Neural progenitor cell (in vitro differentiated cells): ENCODE results near the gene APBB2. TPM values are rescaled to one million over a fixed set of nuclear protein-coding genes. Genes with fewer than 3 reads are reported as not detected.

Source experiments
- DNase-seq: peaks from one replicate; pipeline ENCODE4 v3.0.0-alpha.2; 2016; ENCODE audit warnings: low spot score
- H2AFZ ChIP-seq: fragments of 200-600 bp; sonication (generic); replicated peaks from 2 replicates; pipeline ENCODE4 v1.6.1; 2016; ENCODE audit warnings: antibody characterized with exemption
- H3F3A ChIP-seq: fragments of 200-600 bp; sonication (generic); 2 replicates; pipeline ENCODE4 v1.6.1; 2016; ENCODE audit warnings: antibody characterized with exemption, low read depth
- H3K27ac ChIP-seq: fragments of 200-600 bp; sonication (generic); 2 replicates; pipeline ENCODE4 v1.5.1; 2016; ENCODE audit warnings: mild to moderate bottlenecking
- H3K27me3 ChIP-seq: fragments of 200-600 bp; sonication (generic); 2 replicates; pipeline ENCODE4 v1.6.1; 2016; ENCODE audit warnings: mild to moderate bottlenecking, moderate library complexity
- H3K36me3 ChIP-seq: fragments of 200-600 bp; sonication (generic); 2 replicates; pipeline ENCODE4 v1.5.1; 2016
- H3K4me1 ChIP-seq: fragments of 200-600 bp; sonication (generic); 2 replicates; pipeline ENCODE4 v1.6.1; 2016; ENCODE audit warnings: mixed run types
- H3K4me2 ChIP-seq: fragments of 200-600 bp; sonication (generic); 2 replicates; pipeline ENCODE4 v1.6.1; 2016
- H3K4me3 ChIP-seq: fragments of 200-600 bp; sonication (generic); 2 replicates; pipeline ENCODE4 v1.5.1; 2016
- H3K79me2 ChIP-seq: fragments of 200-600 bp; sonication (generic); 2 replicates; pipeline ENCODE4 v1.6.1; 2016; ENCODE audit warnings: low read depth
- H3K9ac ChIP-seq: fragments of 200-600 bp; sonication (generic); 2 replicates; pipeline ENCODE4 v1.6.1; 2016
- H3K9me3 ChIP-seq: fragments of 200-600 bp; sonication (generic); 2 replicates; pipeline ENCODE4 v1.5.1; 2016; ENCODE audit warnings: low read depth
- H4K20me1 ChIP-seq: fragments of 200-600 bp; sonication (generic); 2 replicates; pipeline ENCODE4 v1.6.1; 2016; ENCODE audit warnings: low read depth
- H3K27ac Mint-ChIP-seq: 3 replicates; pipeline ENCODE4 v1.8.0; 2021; ENCODE audit warnings: mixed read lengths
- H3K27me3 Mint-ChIP-seq: 2 replicates; pipeline ENCODE4 v1.8.0; 2022; ENCODE audit warnings: low read depth, mild to moderate bottlenecking, inconsistent platforms, moderate library complexity, mixed read lengths; ENCODE audit not compliant: insufficient read depth
- H3K36me3 Mint-ChIP-seq: 3 replicates; pipeline ENCODE4 v1.8.0; 2021; ENCODE audit warnings: mixed read lengths
- H3K4me1 Mint-ChIP-seq: 3 replicates; pipeline ENCODE4 v1.8.0; 2021; ENCODE audit warnings: mixed read lengths
- H3K4me3 Mint-ChIP-seq: 3 replicates; pipeline ENCODE4 v1.8.0; 2021; ENCODE audit warnings: mild to moderate bottlenecking, moderate library complexity, mixed read lengths
- H3K9me3 Mint-ChIP-seq: 3 replicates; pipeline ENCODE4 v1.8.0; 2020; ENCODE audit warnings: mixed read lengths
- CTCF ChIP-seq: fragments of 200-600 bp; sonication (generic); IDR thresholded peaks from 2 replicates; pipeline ENCODE4 v1.5.1; 2017; ENCODE audit warnings: antibody characterized with exemption, mild to moderate bottlenecking
- EZH2 ChIP-seq: fragments of 200-600 bp; sonication (generic); IDR thresholded peaks from 2 replicates; pipeline ENCODE4 v1.6.1; 2017; ENCODE audit warnings: antibody characterized with exemption, mild to moderate bottlenecking, moderate library complexity
- EZH2phosphoT487 ChIP-seq: fragments of 200-600 bp; sonication (generic); IDR thresholded peaks from 2 replicates; pipeline ENCODE4 v1.6.1; 2017; ENCODE audit warnings: antibody characterized with exemption
- total RNA-seq: library from RNA; depleted of rRNA; stranded (reverse); fragments of >200 nt; gene quantifications from 2 replicates; pipeline ENCODE4 v1.2.3, GENCODE V29; 2015; ENCODE audit warnings: low replicate concordance

The APBB2 gene
- total RNA-seq, 1 donor from 2014 or later: 83.2 TPM

- Mint-ChIP-seq H3K27me3 (peaks cover 4% of the 10 kb centered on the region), H3K27ac (no peak overlapping the region), H3K9me3 (no peaks in the 10 kb centered on the region), H3K4me3 (no peak overlapping the region), H3K36me3 (no peaks in the 10 kb centered on the region), H3K4me1 (peaks cover 19% of the 10 kb centered on the region)
- H3K4me3 ChIP-seq: no peak overlapping the region
- H3K79me2 ChIP-seq: no peaks in the 10 kb centered on the region
- peaks cover 22% of the 10 kb centered on the region for H3F3A ChIP-seq
- H3K36me3 ChIP-seq: no peaks in the 10 kb centered on the region
- H3K9ac ChIP-seq: no peak overlapping the region
- peaks cover 2% of the 10 kb centered on the region for H4K20me1 ChIP-seq
- no peak for TF ChIP-seq EZH2phosphoT487
- no peak for TF ChIP-seq CTCF
- TF ChIP-seq EZH2: no peak
- no peak for DNase-seq
- H3K9me3 ChIP-seq: no peaks in the 10 kb centered on the region
- H3K4me1 ChIP-seq: no peaks in the 10 kb centered on the region
- no peaks in the 10 kb centered on the region for H3K27me3 ChIP-seq
- H3K27ac ChIP-seq: no peak overlapping the region
- no peak overlapping the region for H3K4me2 ChIP-seq
- H2AFZ ChIP-seq: no peak overlapping the region
Measured at GRCh38 chr4:41218703-41219102, 4.4 kb upstream of the APBB2 start.

- no peak for TF ChIP-seq CTCF
- no peak for TF ChIP-seq EZH2
- no peak for TF ChIP-seq EZH2phosphoT487
- Histone ChIP-seq H3K27me3 (peaks cover 12% of the 10 kb centered on the region), H3K79me2 (peaks cover 13% of the 10 kb centered on the region), H3K4me1 (peaks cover 9% of the 10 kb centered on the region), H3K27ac (no peak overlapping the region), H4K20me1 (peaks cover 12% of the 10 kb centered on the region), H2AFZ (no peak overlapping the region), H3K9me3 (no peaks in the 10 kb centered on the region), H3K9ac (no peak overlapping the region), H3K4me2 (no peak overlapping the region), H3K4me3 (no peak overlapping the region), H3F3A (peaks cover 28% of the 10 kb centered on the region), H3K36me3 (no peaks in the 10 kb centered on the region)
- no peak for DNase-seq
- H3K4me3 Mint-ChIP-seq: peak overlapping the region; percentile 14
- no peak overlapping the region for H3K27ac Mint-ChIP-seq
- no peaks in the 10 kb centered on the region for H3K36me3 Mint-ChIP-seq
- peaks cover 29% of the 10 kb centered on the region for H3K4me1 Mint-ChIP-seq
- H3K27me3 Mint-ChIP-seq: peaks cover 9% of the 10 kb centered on the region
- no peaks in the 10 kb centered on the region for H3K9me3 Mint-ChIP-seq
Measured at GRCh38 chr4:41217374-41217773, 3.0 kb upstream of the APBB2 start.

GRCh38 chr4:41217020-41217333 lies 2.6 kb upstream of the APBB2 start:
- no peaks in the 10 kb centered on the region for H3K36me3 Mint-ChIP-seq
- peaks cover 12% of the 10 kb centered on the region for H4K20me1 ChIP-seq
- H3K27ac Mint-ChIP-seq: peak overlapping the region; percentile 94
- H3F3A ChIP-seq: peaks cover 28% of the 10 kb centered on the region
- peak overlapping the region; percentile 21 for H3K9ac ChIP-seq
- H3K4me1 Mint-ChIP-seq: peaks cover 29% of the 10 kb centered on the region
- TF ChIP-seq EZH2phosphoT487 (no peak), EZH2 (peak; percentile 11), CTCF (no peak)
- peaks cover 15% of the 10 kb centered on the region for H3K27me3 ChIP-seq
- peak overlapping the region; percentile 78 for H3K4me2 ChIP-seq
- H3K36me3 ChIP-seq: no peaks in the 10 kb centered on the region
- no peak overlapping the region for H3K27ac ChIP-seq
- H3K4me1 ChIP-seq: peaks cover 10% of the 10 kb centered on the region
- H3K4me3 Mint-ChIP-seq: peak overlapping the region; percentile 89
- H3K9me3 ChIP-seq: no peaks in the 10 kb centered on the region
- no peaks in the 10 kb centered on the region for H3K9me3 Mint-ChIP-seq
- peaks cover 17% of the 10 kb centered on the region for H3K79me2 ChIP-seq
- no peak for DNase-seq
- peak overlapping the region; percentile 64 for H3K4me3 ChIP-seq
- H3K27me3 Mint-ChIP-seq: peaks cover 9% of the 10 kb centered on the region
- H2AFZ ChIP-seq: peak overlapping the region; percentile 90
